ENCODE results near the gene ZFAND6. TPM values are rescaled to one million over a fixed set of nuclear protein-coding genes. Genes with fewer than 3 reads are reported as not detected.

The ZFAND6 gene
- total RNA-seq, 2 donors from 2014 or later: 45.4 to 62.9 TPM

GRCh38 chr15:80176443-80176842, 117.0 kb downstream of the ZFAND6 start:
- intact Hi-C loops (cut with DNase I): no loop called here
- DNase-seq (ENCODE audit: low spot score): peak; percentile 44

GRCh38 chr15:80177156-80177555, 117.7 kb downstream of the ZFAND6 start:
- DNase-seq (ENCODE audit: low spot score): peak; percentile 6
- intact Hi-C loops (cut with DNase I): no loop called here

- peak; percentile 55 for DNase-seq (ENCODE audit: low spot score)
- intact Hi-C loops (cut with DNase I): no loop called here
Measured at GRCh38 chr15:80179025-80179759, 119.7 kb downstream of the ZFAND6 start.

GRCh38 chr15:80179935-80180334, 120.5 kb downstream of the ZFAND6 start:
- peak; percentile 61 for DNase-seq (ENCODE audit: low spot score)
- intact Hi-C loops (cut with DNase I): no loop called here

- peak; percentile 67 for DNase-seq (ENCODE audit: low spot score)
- intact Hi-C loops (cut with DNase I): no loop called here
Measured at GRCh38 chr15:80180468-80180867, 121.0 kb downstream of the ZFAND6 start.

GRCh38 chr15:80180986-80181385, 121.5 kb downstream of the ZFAND6 start:
- DNase-seq (ENCODE audit: low spot score): peak; percentile 38
- intact Hi-C loops (cut with DNase I): no loop called here

GRCh38 chr15:80182611-80183261, 123.3 kb downstream of the ZFAND6 start:
- intact Hi-C loops (cut with DNase I): no loop called here
- peak; percentile 30 for DNase-seq (ENCODE audit: low spot score)

GRCh38 chr15:80183306-80183705, 123.8 kb downstream of the ZFAND6 start:
- DNase-seq (ENCODE audit: low spot score): no peak
- intact Hi-C loops (cut with DNase I): no loop called here

GRCh38 chr15:80183886-80184285, 124.4 kb downstream of the ZFAND6 start:
- peak; percentile 9 for DNase-seq (ENCODE audit: low spot score)
- intact Hi-C loops (cut with DNase I): no loop called here

- peak; percentile 12 for DNase-seq (ENCODE audit: low spot score)
- intact Hi-C loops (cut with DNase I): no loop called here
Measured at GRCh38 chr15:80184554-80184953, 125.1 kb downstream of the ZFAND6 start.

- DNase-seq (ENCODE audit: low spot score): peak; percentile 2
- intact Hi-C loops (cut with DNase I): no loop called here
Measured at GRCh38 chr15:80185152-80185551, 125.7 kb downstream of the ZFAND6 start.

GRCh38 chr15:80186066-80186465, 126.6 kb downstream of the ZFAND6 start:
- intact Hi-C loops (cut with DNase I): no loop called here
- DNase-seq (ENCODE audit: low spot score): no peak

GRCh38 chr15:80186597-80186996, 127.1 kb downstream of the ZFAND6 start:
- no peak for DNase-seq (ENCODE audit: low spot score)
- intact Hi-C loops (cut with DNase I): no loop called here

Other genes with a start within 250 kb of the ZFAND6 start
- 10 to 100 TPM in 1 of 2 donors, 1 to 10 TPM in 1; 6.9 to 18.1 TPM for gene MTHFS, start 162.7 kb upstream of the ZFAND6 start, total RNA-seq
- 1 to 10 TPM; 3.6 to 4.5 TPM for gene BCL2A1, start 88.5 kb upstream of the ZFAND6 start, total RNA-seq
- gene FAH, start 93.3 kb downstream of the ZFAND6 start, total RNA-seq: 10 to 100 TPM; 20.5 to 22.4 TPM
- gene CTXND1, start 192.5 kb downstream of the ZFAND6 start, total RNA-seq: under 1 TPM in 1 of 2 donors, not detected in 1; 0.05 TPM

Measured in posterior vena cava (tissue), 2 donors.